DOHH2 (cell line): ENCODE measurements around the gene KRI1.

Experiments used
- H3F3A ChIP-seq: fragments of 200-600 bp; sonication (generic), shearing (Covaris generic); 2 replicates; pipeline ENCODE4 v1.6.0; 2016; ENCODE audit warnings: antibody characterized with exemption, mild to moderate bottlenecking; ENCODE audit not compliant: control insufficient read depth, insufficient read depth
- H3K27ac ChIP-seq: fragments of 200-600 bp; sonication (generic); 2 replicates; pipeline ENCODE4 v1.5.1; 2014; ENCODE audit warnings: low read depth, mild to moderate bottlenecking, low read length, moderate library complexity
- H3K27me3 ChIP-seq: fragments of 200-600 bp; sonication (generic); 2 replicates; pipeline ENCODE4 v1.6.1; 2014; ENCODE audit warnings: mild to moderate bottlenecking, low read length, mixed read lengths; ENCODE audit not compliant: control insufficient read depth
- H3K36me3 ChIP-seq: fragments of 200-600 bp; sonication (generic); 2 replicates; pipeline ENCODE4 v1.6.1; 2014; ENCODE audit warnings: mild to moderate bottlenecking, low read length, moderate library complexity, mixed read lengths; ENCODE audit not compliant: control insufficient read depth
- H3K4me1 ChIP-seq: fragments of 200-600 bp; sonication (generic); 2 replicates; pipeline ENCODE4 v1.6.1; 2014; ENCODE audit warnings: mild to moderate bottlenecking, low read length, mixed read lengths; ENCODE audit not compliant: control insufficient read depth
- H3K4me2 ChIP-seq: fragments of 200-600 bp; sonication (generic); 2 replicates; pipeline ENCODE4 v1.6.0; 2014; ENCODE audit warnings: mild to moderate bottlenecking, low read length, moderate library complexity
- H3K4me3 ChIP-seq: fragments of 200-600 bp; sonication (generic); 2 replicates; pipeline ENCODE4 v1.5.1; 2014; ENCODE audit warnings: mild to moderate bottlenecking, low read length, mixed read lengths
- H3K79me2 ChIP-seq: fragments of 200-600 bp; sonication (generic); 2 replicates; pipeline ENCODE4 v1.6.1; 2014; ENCODE audit warnings: mild to moderate bottlenecking, low read length, mixed read lengths; ENCODE audit not compliant: control insufficient read depth
- H3K9me2 ChIP-seq: fragments of 200-600 bp; sonication (generic); replicated peaks from 2 replicates; pipeline ENCODE4 v1.6.1; 2014; ENCODE audit warnings: mild to moderate bottlenecking, low read length, mixed read lengths; ENCODE audit not compliant: control insufficient read depth
- H3K9me3 ChIP-seq: fragments of 200-600 bp; sonication (generic); 2 replicates; pipeline ENCODE4 v1.6.1; 2014; ENCODE audit warnings: antibody characterized with exemption, low read length, mixed read lengths; ENCODE audit not compliant: control insufficient read depth, insufficient read depth
- H4K20me1 ChIP-seq: fragments of 200-600 bp; sonication (generic); 2 replicates; pipeline ENCODE4 v1.6.0; 2014; ENCODE audit warnings: low read depth, mild to moderate bottlenecking, antibody characterized with exemption, low read length, moderate library complexity; ENCODE audit not compliant: control insufficient read depth, insufficient read depth
- EZH2phosphoT487 ChIP-seq: fragments of 200-600 bp; sonication (generic); IDR thresholded peaks from 2 replicates; pipeline ENCODE4 v1.6.1; 2017; ENCODE audit warnings: borderline replicate concordance, mild to moderate bottlenecking, antibody characterized with exemption, low read length, moderate library complexity, mixed read lengths
- TF ChIP-seq, protein P1 (sequence below): fragments of 200-600 bp; sonication (generic); IDR thresholded peaks from one replicate; pipeline ENCODE4 v1.5.1; 2014; ENCODE audit warnings: antibody characterized with exemption, mild to moderate bottlenecking, low read depth, low read length; ENCODE audit not compliant: poor library complexity, severe bottlenecking

Gene KRI1

DNA sequence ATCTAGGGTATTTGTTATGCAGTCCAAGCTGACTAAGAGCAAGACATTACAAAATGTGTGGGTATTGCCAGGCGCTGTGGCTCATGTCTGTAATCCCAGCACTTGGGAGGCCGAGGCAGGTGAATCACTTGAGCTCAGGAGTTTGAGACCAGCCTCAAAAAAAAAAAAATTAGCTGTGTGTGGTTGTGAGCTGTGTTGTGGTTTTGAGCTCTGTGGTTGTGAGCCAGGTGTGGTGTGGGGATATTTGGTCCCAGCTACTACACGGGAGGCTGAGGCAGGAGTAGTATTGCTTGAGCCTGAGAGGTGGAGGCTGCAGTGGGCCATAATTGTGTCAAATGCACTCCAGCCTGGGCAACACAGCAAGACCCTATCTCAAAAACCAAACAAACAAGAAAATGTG, 57.1 kb downstream of the KRI1 start:
- no peaks in the 10 kb centered on the region for H3K9me3 ChIP-seq
- no peaks in the 10 kb centered on the region for H3K79me2 ChIP-seq
- TF ChIP-seq, protein P1, sequence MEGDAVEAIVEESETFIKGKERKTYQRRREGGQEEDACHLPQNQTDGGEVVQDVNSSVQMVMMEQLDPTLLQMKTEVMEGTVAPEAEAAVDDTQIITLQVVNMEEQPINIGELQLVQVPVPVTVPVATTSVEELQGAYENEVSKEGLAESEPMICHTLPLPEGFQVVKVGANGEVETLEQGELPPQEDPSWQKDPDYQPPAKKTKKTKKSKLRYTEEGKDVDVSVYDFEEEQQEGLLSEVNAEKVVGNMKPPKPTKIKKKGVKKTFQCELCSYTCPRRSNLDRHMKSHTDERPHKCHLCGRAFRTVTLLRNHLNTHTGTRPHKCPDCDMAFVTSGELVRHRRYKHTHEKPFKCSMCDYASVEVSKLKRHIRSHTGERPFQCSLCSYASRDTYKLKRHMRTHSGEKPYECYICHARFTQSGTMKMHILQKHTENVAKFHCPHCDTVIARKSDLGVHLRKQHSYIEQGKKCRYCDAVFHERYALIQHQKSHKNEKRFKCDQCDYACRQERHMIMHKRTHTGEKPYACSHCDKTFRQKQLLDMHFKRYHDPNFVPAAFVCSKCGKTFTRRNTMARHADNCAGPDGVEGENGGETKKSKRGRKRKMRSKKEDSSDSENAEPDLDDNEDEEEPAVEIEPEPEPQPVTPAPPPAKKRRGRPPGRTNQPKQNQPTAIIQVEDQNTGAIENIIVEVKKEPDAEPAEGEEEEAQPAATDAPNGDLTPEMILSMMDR: no peak
- TF ChIP-seq EZH2phosphoT487: no peak
- no peaks in the 10 kb centered on the region for H3K36me3 ChIP-seq
- H3K4me1 ChIP-seq: peaks cover 12% of the 10 kb centered on the region
- H3K4me2 ChIP-seq: no peak overlapping the region
- H3K9me2 ChIP-seq: no peaks in the 10 kb centered on the region
- peaks cover 14% of the 10 kb centered on the region for H3K27me3 ChIP-seq
- H3K27ac ChIP-seq: no peak overlapping the region
- 0 out of 2 replicates have a peak, but pooled peaks cover 9% of the 10 kb centered on the region for H3F3A ChIP-seq
- H4K20me1 ChIP-seq: no peaks in the 10 kb centered on the region
- H3K4me3 ChIP-seq: no peak overlapping the region

DNA sequence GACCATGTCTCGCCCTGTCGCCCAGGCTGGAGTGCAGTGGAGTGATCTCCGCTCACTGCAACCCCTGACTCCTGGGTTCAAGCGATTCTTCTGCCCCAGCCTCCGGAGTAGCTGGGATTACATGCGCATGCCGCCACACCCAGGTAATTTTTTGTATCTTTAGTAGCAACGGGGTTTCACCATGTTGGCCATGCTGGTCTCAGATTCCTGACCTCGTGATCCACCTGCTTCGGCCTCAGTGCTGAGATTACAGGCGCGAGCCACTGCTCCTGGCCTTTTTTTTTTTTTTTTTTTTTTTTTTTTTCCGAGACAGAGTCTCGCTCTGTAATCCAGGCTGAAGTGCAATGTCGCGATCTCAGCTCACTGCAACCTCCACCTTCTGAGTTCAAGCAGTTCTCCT, 57.8 kb downstream of the KRI1 start:
- Histone ChIP-seq H3K27ac (no peak overlapping the region), H3K27me3 (peaks cover 8% of the 10 kb centered on the region), H3K36me3 (no peaks in the 10 kb centered on the region), H3F3A (0 out of 2 replicates have a peak, but pooled peaks cover 9% of the 10 kb centered on the region), H4K20me1 (no peaks in the 10 kb centered on the region), H3K9me3 (no peaks in the 10 kb centered on the region), H3K4me2 (no peak overlapping the region), H3K4me3 (no peak overlapping the region), H3K9me2 (no peaks in the 10 kb centered on the region), H3K79me2 (no peaks in the 10 kb centered on the region), H3K4me1 (peaks cover 17% of the 10 kb centered on the region)
- TF ChIP-seq, protein P1: no peak
- TF ChIP-seq EZH2phosphoT487: no peak

DNA sequence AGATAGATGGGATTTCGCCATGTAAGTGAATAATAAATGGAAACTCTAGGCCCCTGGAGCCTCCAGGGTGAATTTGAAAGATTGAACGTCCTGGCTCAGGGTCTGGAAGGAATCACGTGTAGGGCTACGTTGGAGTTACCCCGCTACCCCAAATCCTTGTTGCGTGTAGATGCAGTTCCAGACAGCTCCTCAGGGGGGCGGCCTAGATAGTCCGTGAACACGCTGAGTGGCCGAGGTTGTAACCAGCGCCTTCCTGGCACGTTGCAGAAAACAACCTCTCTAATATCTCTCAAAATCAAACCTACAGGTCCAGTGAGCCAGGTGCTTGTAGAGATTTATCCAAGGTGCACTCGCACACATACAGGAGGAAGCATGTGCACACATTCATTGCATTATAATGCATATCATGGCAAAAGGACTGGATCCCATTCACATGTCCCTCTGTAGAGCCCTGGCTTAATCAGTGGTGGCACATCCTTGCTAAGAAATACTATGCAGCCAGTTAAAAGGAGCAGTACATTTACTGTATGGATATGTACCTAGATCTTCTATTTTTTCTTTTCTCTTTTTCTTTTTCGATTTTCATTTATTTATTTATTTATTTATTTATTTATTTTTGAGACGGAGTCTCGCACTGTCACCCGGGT, 60.1 kb downstream of the KRI1 start:
- Histone ChIP-seq H3K4me3 (no peak overlapping the region), H3K79me2 (peaks cover 18% of the 10 kb centered on the region), H3K27me3 (no peaks in the 10 kb centered on the region), H3K9me3 (no peaks in the 10 kb centered on the region), H3K4me2 (peak overlapping the region; percentile 9; the same call in 1 of the 2 replicates), H3K27ac (no peak overlapping the region), H3K36me3 (peaks cover 15% of the 10 kb centered on the region), H3K4me1 (peaks cover 27% of the 10 kb centered on the region), H3F3A (0 out of 2 replicates have a peak, but pooled peaks cover 9% of the 10 kb centered on the region), H4K20me1 (peaks cover 1% of the 10 kb centered on the region; the same call in 1 of the 2 replicates), H3K9me2 (no peaks in the 10 kb centered on the region)
- TF ChIP-seq, protein P1: peak; percentile 88
- TF ChIP-seq EZH2phosphoT487: no peak
